HEK293 (cell line): Measurements from ENCODE around the gene MRPS27.

Source experiments
- BCL11A ChIP-seq: fragments of 450-650 bp; formaldehyde crosslinking; IDR thresholded peaks from 2 replicates; pipeline ENCODE4 v1.5.1; 2016; ENCODE audit warnings: low read depth, missing biosample characterization, missing genetic modification characterization
- KLF9 ChIP-seq: fragments of 450-650 bp; formaldehyde crosslinking; IDR thresholded peaks from 2 replicates; pipeline ENCODE4 v1.5.1; 2016; ENCODE audit warnings: missing biosample characterization, missing genetic modification characterization, low read depth
- OSR2 ChIP-seq: fragments of 450-650 bp; formaldehyde crosslinking; IDR thresholded peaks from 2 replicates; pipeline ENCODE4 v1.5.1; 2016; ENCODE audit warnings: missing biosample characterization, missing genetic modification characterization
- REPIN1 ChIP-seq: fragments of 450-650 bp; formaldehyde crosslinking; IDR thresholded peaks from 2 replicates; pipeline ENCODE4 v1.5.1; 2017; ENCODE audit warnings: missing biosample characterization, missing genetic modification characterization, low read depth
- SALL2 ChIP-seq: fragments of 450-650 bp; formaldehyde crosslinking; IDR thresholded peaks from 2 replicates; pipeline ENCODE4 v1.5.0; 2017; ENCODE audit warnings: missing biosample characterization, mild to moderate bottlenecking, missing genetic modification characterization, borderline replicate concordance
- SCRT2 ChIP-seq: fragments of 450-650 bp; formaldehyde crosslinking; IDR thresholded peaks from 2 replicates; pipeline ENCODE4 v1.5.1; 2016; ENCODE audit warnings: missing biosample characterization, missing genetic modification characterization
- ZFP41 ChIP-seq: fragments of 450-650 bp; formaldehyde crosslinking; IDR thresholded peaks from 2 replicates; pipeline ENCODE4 v1.5.1; 2016; ENCODE audit warnings: missing biosample characterization, missing genetic modification characterization, borderline replicate concordance
- ZNF169 ChIP-seq: fragments of 450-650 bp; formaldehyde crosslinking; IDR thresholded peaks from 2 replicates; pipeline ENCODE4 v1.5.1; 2016; ENCODE audit warnings: missing biosample characterization, missing genetic modification characterization
- ZNF19 ChIP-seq: fragments of 450-650 bp; formaldehyde crosslinking; IDR thresholded peaks from 2 replicates; pipeline ENCODE4; 2016; ENCODE audit warnings: missing biosample characterization, missing genetic modification characterization, low read depth
- ZNF202 ChIP-seq: fragments of 450-650 bp; formaldehyde crosslinking; IDR thresholded peaks from 2 replicates; pipeline ENCODE4 v1.5.1; 2016; ENCODE audit warnings: missing biosample characterization, missing genetic modification characterization, borderline replicate concordance
- ZNF274 ChIP-seq, 2 experiments: fragments of 200-500 bp in 1 of 2; fragments of 450-650 bp in 1 of 2; sonication (Bioruptor generic) in 1 of 2; formaldehyde crosslinking in 1 of 2; IDR thresholded peaks; 2 replicates each; pipeline versions ENCODE4 v1.5.1 to v1.6.1; 2014 to 2016; ENCODE audit warnings: borderline replicate concordance in 1 of 2, inconsistent platforms in 1 of 2, low read length in 1 of 2, missing biosample characterization in 1 of 2, missing genetic modification characterization in 1 of 2
- ZNF416 ChIP-seq: fragments of 450-650 bp; formaldehyde crosslinking; IDR thresholded peaks from 2 replicates; pipeline ENCODE4 v1.5.1; 2016; ENCODE audit warnings: missing biosample characterization, missing genetic modification characterization
- ZNF473 ChIP-seq: fragments of 450-650 bp; formaldehyde crosslinking; IDR thresholded peaks from 2 replicates; pipeline ENCODE4 v1.5.1; 2017; ENCODE audit warnings: missing biosample characterization, missing genetic modification characterization
- ZNF510 ChIP-seq: fragments of 450-650 bp; formaldehyde crosslinking; IDR thresholded peaks from 2 replicates; pipeline ENCODE4 v1.5.1; 2018; ENCODE audit warnings: mild to moderate bottlenecking, missing genetic modification characterization, missing biosample characterization; ENCODE audit not compliant: insufficient replicate concordance
- ZNF521 ChIP-seq: fragments of 450-650 bp; formaldehyde crosslinking; IDR thresholded peaks from 2 replicates; pipeline ENCODE4 v1.5.1; 2017; ENCODE audit warnings: missing biosample characterization, mild to moderate bottlenecking, missing genetic modification characterization
- ZNF544 ChIP-seq: fragments of 450-650 bp; formaldehyde crosslinking; IDR thresholded peaks from 2 replicates; pipeline ENCODE4 v1.5.0; 2017; ENCODE audit warnings: missing biosample characterization, missing genetic modification characterization
- ZNF549 ChIP-seq: fragments of 450-650 bp; IDR thresholded peaks from 2 replicates; pipeline ENCODE4 v1.5.1; 2018; ENCODE audit warnings: missing biosample characterization, missing genetic modification characterization, mild to moderate bottlenecking, inconsistent platforms, moderate library complexity
- ZNF624 ChIP-seq: fragments of 450-650 bp; formaldehyde crosslinking; IDR thresholded peaks from 2 replicates; pipeline ENCODE4 v1.5.1; 2017; ENCODE audit warnings: missing biosample characterization, missing genetic modification characterization
- ZNF660 ChIP-seq: fragments of 450-650 bp; IDR thresholded peaks from 2 replicates; pipeline ENCODE4 v1.5.1; 2018; ENCODE audit warnings: missing biosample characterization, mild to moderate bottlenecking, missing genetic modification characterization
- ZNF76 ChIP-seq: fragments of 450-650 bp; formaldehyde crosslinking; IDR thresholded peaks from 2 replicates; pipeline ENCODE4; 2016; ENCODE audit warnings: low read depth, missing biosample characterization, missing genetic modification characterization, borderline replicate concordance
- ZSCAN30 ChIP-seq: fragments of 450-650 bp; IDR thresholded peaks from 2 replicates; pipeline ENCODE4 v1.5.1; 2018; ENCODE audit warnings: missing biosample characterization, mild to moderate bottlenecking, missing genetic modification characterization, moderate library complexity
- TF ChIP-seq, protein P1 (sequence below): fragments of 450-650 bp; formaldehyde crosslinking; IDR thresholded peaks from 2 replicates; pipeline ENCODE4 v1.5.1; 2016; ENCODE audit warnings: missing biosample characterization, missing genetic modification characterization
- TF ChIP-seq, protein P2 (sequence below): fragments of 450-650 bp; formaldehyde crosslinking; IDR thresholded peaks from 2 replicates; pipeline ENCODE4 v1.5.1; 2016; ENCODE audit warnings: missing biosample characterization, missing genetic modification characterization, borderline replicate concordance
- TF ChIP-seq, protein P3 (sequence below): fragments of 450-650 bp; formaldehyde crosslinking; IDR thresholded peaks from 2 replicates; pipeline ENCODE4 v1.5.1; 2016; ENCODE audit warnings: missing biosample characterization, missing genetic modification characterization
- TF ChIP-seq, protein P4 (sequence below): fragments of 450-650 bp; formaldehyde crosslinking; IDR thresholded peaks from 2 replicates; pipeline ENCODE4 v1.5.1; 2016; ENCODE audit warnings: missing biosample characterization, missing genetic modification characterization, low read depth

The MRPS27 gene

DNA sequence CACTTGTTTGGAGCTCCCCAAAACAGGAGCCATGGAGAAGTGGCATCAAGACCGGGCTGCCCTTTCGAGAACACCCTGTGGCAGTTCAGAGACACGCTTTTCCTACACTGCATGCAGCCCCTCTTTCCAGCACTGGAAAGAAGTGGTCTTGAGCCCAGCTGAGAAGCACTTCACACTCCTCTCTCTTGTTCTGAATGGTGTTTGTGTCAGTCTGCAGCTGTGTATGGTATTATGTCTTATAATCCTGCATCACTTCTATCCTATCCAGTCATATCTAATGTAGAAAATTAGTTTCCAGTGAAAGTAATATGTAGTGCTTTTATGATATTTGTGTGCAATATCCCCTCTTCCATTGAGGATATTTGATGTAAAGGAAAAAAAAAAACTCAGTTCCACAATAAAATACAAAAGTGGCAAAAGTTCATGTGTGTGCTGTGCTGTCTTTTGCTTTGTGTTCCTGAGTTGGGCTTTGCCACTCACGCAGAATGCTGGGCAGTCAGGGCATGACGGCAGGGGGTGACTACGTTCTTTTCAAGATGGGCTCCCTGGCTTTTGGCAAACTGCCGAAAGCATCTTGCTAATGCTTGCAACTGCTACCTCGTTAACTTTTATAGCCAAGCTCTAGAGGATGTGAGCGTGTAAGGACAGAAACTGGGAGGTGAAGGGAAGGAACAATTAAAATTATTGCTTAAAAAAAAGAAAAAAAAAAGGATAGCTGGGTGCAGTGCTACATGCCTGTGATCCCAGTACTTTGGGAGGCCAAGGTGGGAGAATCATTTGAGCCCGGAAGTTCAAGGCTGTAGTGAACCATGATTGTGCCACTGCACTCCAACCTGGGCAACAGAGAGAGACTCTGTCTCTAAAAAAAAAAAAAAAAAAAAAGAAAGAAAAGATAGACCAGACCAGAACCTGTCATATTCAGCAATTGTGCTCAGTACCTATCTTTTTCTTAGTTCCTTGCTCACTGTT is 110.6 kb downstream of the MRPS27 start (continued):
- TF ChIP-seq ZNF544 = no peak
- TF ChIP-seq SALL2 (tag by site-specific recombination) = no peak
- no peak for TF ChIP-seq REPIN1 (tag by site-specific recombination)
- TF ChIP-seq, protein P1, sequence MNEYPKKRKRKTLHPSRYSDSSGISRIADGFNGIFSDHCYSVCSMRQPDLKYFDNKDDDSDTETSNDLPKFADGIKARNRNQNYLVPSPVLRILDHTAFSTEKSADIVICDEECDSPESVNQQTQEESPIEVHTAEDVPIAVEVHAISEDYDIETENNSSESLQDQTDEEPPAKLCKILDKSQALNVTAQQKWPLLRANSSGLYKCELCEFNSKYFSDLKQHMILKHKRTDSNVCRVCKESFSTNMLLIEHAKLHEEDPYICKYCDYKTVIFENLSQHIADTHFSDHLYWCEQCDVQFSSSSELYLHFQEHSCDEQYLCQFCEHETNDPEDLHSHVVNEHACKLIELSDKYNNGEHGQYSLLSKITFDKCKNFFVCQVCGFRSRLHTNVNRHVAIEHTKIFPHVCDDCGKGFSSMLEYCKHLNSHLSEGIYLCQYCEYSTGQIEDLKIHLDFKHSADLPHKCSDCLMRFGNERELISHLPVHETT = no peak
- no peak for TF ChIP-seq ZNF274 (IDR thresholded peaks at IDR 0.05; ENCODE audit: low read length)
- no peak for TF ChIP-seq ZNF274 (tag by site-specific recombination; IDR thresholded peaks at IDR 0.05; ENCODE audit: borderline replicate concordance)
- TF ChIP-seq ZSCAN30 (tag by site-specific recombination) = peak; percentile 85; the same call in 1 of the 2 replicates
- TF ChIP-seq ZNF473 (tag by site-specific recombination) = no peak
- TF ChIP-seq SCRT2 (tag by site-specific recombination) = no peak
- TF ChIP-seq, protein P2, sequence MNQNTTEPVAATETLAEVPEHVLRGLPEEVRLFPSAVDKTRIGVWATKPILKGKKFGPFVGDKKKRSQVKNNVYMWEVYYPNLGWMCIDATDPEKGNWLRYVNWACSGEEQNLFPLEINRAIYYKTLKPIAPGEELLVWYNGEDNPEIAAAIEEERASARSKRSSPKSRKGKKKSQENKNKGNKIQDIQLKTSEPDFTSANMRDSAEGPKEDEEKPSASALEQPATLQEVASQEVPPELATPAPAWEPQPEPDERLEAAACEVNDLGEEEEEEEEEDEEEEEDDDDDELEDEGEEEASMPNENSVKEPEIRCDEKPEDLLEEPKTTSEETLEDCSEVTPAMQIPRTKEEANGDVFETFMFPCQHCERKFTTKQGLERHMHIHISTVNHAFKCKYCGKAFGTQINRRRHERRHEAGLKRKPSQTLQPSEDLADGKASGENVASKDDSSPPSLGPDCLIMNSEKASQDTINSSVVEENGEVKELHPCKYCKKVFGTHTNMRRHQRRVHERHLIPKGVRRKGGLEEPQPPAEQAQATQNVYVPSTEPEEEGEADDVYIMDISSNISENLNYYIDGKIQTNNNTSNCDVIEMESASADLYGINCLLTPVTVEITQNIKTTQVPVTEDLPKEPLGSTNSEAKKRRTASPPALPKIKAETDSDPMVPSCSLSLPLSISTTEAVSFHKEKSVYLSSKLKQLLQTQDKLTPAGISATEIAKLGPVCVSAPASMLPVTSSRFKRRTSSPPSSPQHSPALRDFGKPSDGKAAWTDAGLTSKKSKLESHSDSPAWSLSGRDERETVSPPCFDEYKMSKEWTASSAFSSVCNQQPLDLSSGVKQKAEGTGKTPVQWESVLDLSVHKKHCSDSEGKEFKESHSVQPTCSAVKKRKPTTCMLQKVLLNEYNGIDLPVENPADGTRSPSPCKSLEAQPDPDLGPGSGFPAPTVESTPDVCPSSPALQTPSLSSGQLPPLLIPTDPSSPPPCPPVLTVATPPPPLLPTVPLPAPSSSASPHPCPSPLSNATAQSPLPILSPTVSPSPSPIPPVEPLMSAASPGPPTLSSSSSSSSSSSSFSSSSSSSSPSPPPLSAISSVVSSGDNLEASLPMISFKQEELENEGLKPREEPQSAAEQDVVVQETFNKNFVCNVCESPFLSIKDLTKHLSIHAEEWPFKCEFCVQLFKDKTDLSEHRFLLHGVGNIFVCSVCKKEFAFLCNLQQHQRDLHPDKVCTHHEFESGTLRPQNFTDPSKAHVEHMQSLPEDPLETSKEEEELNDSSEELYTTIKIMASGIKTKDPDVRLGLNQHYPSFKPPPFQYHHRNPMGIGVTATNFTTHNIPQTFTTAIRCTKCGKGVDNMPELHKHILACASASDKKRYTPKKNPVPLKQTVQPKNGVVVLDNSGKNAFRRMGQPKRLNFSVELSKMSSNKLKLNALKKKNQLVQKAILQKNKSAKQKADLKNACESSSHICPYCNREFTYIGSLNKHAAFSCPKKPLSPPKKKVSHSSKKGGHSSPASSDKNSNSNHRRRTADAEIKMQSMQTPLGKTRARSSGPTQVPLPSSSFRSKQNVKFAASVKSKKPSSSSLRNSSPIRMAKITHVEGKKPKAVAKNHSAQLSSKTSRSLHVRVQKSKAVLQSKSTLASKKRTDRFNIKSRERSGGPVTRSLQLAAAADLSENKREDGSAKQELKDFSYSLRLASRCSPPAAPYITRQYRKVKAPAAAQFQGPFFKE (tag by site-specific recombination) = no peak
- TF ChIP-seq, protein P3, sequence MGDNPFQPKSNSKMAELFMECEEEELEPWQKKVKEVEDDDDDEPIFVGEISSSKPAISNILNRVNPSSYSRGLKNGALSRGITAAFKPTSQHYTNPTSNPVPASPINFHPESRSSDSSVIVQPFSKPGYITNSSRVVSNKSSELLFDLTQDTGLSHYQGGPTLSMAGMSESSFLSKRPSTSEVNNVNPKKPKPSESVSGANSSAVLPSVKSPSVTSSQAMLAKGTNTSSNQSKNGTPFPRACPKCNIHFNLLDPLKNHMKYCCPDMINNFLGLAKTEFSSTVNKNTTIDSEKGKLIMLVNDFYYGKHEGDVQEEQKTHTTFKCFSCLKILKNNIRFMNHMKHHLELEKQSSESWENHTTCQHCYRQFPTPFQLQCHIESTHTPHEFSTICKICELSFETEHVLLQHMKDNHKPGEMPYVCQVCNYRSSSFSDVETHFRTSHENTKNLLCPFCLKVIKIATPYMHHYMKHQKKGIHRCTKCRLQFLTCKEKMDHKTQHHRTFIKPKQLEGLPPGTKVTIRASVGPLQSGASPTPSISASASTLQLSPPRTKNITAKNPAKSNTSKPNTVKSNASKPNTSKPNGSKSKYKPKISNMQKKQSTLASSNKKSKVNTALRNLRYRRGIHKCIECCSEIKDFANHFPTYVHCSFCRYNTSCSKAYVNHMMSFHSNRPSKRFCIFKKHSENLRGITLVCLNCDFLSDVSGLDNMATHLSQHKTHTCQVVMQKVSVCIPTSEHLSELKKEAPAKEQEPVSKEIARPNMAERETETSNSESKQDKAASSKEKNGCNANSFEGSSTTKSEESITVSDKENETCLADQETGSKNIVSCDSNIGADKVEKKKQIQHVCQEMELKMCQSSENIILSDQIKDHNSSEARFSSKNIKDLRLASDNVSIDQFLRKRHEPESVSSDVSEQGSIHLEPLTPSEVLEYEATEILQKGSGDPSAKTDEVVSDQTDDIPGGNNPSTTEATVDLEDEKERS = no peak
- TF ChIP-seq ZNF19 (tag by site-specific recombination) = no peak
- TF ChIP-seq ZNF76 (tag by site-specific recombination) = 0 out of 2 replicates have a peak, but pooled peaks have one; percentile 40
- TF ChIP-seq ZNF521 (tag by site-specific recombination) = no peak
- no peak for TF ChIP-seq BCL11A
- no peak for TF ChIP-seq ZNF549
- no peak for TF ChIP-seq KLF9
- TF ChIP-seq ZNF510 = no peak
- no peak for TF ChIP-seq ZFP41 (tag by site-specific recombination)
- TF ChIP-seq, protein P4, sequence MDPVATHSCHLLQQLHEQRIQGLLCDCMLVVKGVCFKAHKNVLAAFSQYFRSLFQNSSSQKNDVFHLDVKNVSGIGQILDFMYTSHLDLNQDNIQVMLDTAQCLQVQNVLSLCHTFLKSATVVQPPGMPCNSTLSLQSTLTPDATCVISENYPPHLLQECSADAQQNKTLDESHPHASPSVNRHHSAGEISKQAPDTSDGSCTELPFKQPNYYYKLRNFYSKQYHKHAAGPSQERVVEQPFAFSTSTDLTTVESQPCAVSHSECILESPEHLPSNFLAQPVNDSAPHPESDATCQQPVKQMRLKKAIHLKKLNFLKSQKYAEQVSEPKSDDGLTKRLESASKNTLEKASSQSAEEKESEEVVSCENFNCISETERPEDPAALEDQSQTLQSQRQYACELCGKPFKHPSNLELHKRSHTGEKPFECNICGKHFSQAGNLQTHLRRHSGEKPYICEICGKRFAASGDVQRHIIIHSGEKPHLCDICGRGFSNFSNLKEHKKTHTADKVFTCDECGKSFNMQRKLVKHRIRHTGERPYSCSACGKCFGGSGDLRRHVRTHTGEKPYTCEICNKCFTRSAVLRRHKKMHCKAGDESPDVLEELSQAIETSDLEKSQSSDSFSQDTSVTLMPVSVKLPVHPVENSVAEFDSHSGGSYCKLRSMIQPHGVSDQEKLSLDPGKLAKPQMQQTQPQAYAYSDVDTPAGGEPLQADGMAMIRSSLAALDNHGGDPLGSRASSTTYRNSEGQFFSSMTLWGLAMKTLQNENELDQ (tag by site-specific recombination) = no peak
- no peak for TF ChIP-seq ZNF624 (tag by site-specific recombination)
- TF ChIP-seq ZNF660 (tag by site-specific recombination) = peak; percentile 82
- TF ChIP-seq ZNF416 (tag by site-specific recombination) = no peak
- no peak for TF ChIP-seq ZNF169 (tag by site-specific recombination)
- peak; percentile 98 for TF ChIP-seq OSR2 (tag by site-specific recombination)
- TF ChIP-seq ZNF202 = no peak
